Measurements from ENCODE around the gene IRF2. TPM values are rescaled to one million over a fixed set of nuclear protein-coding genes. Genes with fewer than 3 reads are reported as not detected.

Gene IRF2
- polyA plus RNA-seq, 1 donor from 2014 or later: 1.4 TPM

DNA sequence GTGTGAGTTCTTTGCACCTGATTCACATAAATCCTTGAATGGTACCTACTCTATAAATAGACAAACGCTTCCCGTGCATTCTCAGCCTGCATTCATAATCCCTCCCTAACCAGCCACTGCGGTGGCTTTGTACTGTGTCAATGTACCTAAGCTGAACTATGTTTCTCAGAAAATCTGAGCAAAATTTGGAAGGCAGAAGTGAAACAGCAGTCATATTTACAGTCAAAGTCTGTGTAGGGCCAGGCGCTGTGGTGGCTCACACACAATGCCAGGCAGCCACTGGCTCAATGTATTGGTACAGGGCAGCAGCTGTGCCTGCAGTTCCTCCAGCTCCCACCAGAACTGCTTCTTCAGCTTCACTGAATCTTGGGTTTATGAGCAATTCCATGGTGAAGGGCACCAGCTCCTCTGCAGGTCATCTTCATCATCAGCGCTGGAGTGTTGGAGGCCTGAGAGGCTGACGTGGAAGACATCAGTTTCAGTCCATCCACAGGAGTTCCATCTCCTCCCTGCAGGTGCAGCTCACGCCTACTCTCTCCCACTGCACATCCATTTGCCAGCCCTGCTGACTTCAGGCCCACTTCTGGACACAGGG, 32.3 kb upstream of the IRF2 start:
- Histone ChIP-seq H3K9me2 (ENCODE audit: insufficient read depth, low read length) (no peaks in the 10 kb centered on the region), H3K4me2 (ENCODE audit: low read length) (no peak overlapping the region), H3K79me2 (replicated peaks; ENCODE audit: insufficient read depth, low read length) (no peaks in the 10 kb centered on the region), H3K9ac (ENCODE audit: low read length) (no peak overlapping the region), H2AFZ (ENCODE audit: low read depth, low read length) (no peak overlapping the region), H3K4me3 (ENCODE audit: low read length) (no peak overlapping the region), H3K36me3 (ENCODE audit: insufficient read depth, low read length) (no peaks in the 10 kb centered on the region), H3F3A (ENCODE audit: insufficient read depth, low read length, poor library complexity, severe bottlenecking) (no peaks in the 10 kb centered on the region), H3K27ac (ENCODE audit: low read length) (no peak overlapping the region), H3K27me3 (ENCODE audit: insufficient read depth, low read depth, low read length) (no peaks in the 10 kb centered on the region), H4K20me1 (ENCODE audit: insufficient read depth) (no peaks in the 10 kb centered on the region), H3K9me3 (ENCODE audit: low read length) (no peaks in the 10 kb centered on the region)
- TF ChIP-seq SMC3 (conservative IDR thresholded peaks at IDR 0.05; ENCODE audit: poor library complexity) (no peak), RAD21 (conservative IDR thresholded peaks at IDR 0.05) (no peak), CTCF (IDR thresholded peaks at IDR 0.05; ENCODE audit: poor library complexity, severe bottlenecking) (no peak), EZH2 (IDR thresholded peaks at IDR 0.05; ENCODE audit: borderline replicate concordance, insufficient read depth, low read length, poor library complexity, severe bottlenecking) (no peak), MXI1 (conservative IDR thresholded peaks at IDR 0.05; ENCODE audit: poor library complexity, severe bottlenecking) (no peak), EP300 (conservative IDR thresholded peaks at IDR 0.05; ENCODE audit: poor library complexity, severe bottlenecking) (no peak), TAF1 (IDR thresholded peaks at IDR 0.05; ENCODE audit: low read depth) (no peak), POLR2AphosphoS5 (IDR thresholded peaks at IDR 0.05) (no peak)
- TF ChIP-seq, protein P1, sequence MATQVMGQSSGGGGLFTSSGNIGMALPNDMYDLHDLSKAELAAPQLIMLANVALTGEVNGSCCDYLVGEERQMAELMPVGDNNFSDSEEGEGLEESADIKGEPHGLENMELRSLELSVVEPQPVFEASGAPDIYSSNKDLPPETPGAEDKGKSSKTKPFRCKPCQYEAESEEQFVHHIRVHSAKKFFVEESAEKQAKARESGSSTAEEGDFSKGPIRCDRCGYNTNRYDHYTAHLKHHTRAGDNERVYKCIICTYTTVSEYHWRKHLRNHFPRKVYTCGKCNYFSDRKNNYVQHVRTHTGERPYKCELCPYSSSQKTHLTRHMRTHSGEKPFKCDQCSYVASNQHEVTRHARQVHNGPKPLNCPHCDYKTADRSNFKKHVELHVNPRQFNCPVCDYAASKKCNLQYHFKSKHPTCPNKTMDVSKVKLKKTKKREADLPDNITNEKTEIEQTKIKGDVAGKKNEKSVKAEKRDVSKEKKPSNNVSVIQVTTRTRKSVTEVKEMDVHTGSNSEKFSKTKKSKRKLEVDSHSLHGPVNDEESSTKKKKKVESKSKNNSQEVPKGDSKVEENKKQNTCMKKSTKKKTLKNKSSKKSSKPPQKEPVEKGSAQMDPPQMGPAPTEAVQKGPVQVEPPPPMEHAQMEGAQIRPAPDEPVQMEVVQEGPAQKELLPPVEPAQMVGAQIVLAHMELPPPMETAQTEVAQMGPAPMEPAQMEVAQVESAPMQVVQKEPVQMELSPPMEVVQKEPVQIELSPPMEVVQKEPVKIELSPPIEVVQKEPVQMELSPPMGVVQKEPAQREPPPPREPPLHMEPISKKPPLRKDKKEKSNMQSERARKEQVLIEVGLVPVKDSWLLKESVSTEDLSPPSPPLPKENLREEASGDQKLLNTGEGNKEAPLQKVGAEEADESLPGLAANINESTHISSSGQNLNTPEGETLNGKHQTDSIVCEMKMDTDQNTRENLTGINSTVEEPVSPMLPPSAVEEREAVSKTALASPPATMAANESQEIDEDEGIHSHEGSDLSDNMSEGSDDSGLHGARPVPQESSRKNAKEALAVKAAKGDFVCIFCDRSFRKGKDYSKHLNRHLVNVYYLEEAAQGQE (IDR thresholded peaks at IDR 0.05; ENCODE audit: borderline replicate concordance): no peak

GRCh38 chr4:184504385-184504784, 30.0 kb upstream of the IRF2 start:
- H3K9me2 ChIP-seq (ENCODE audit: insufficient read depth, low read length): no peaks in the 10 kb centered on the region
- no peaks in the 10 kb centered on the region for H3F3A ChIP-seq (ENCODE audit: insufficient read depth, low read length, poor library complexity, severe bottlenecking)
- no peak overlapping the region for H3K27ac ChIP-seq (ENCODE audit: low read length)
- no peak overlapping the region for H3K9ac ChIP-seq (ENCODE audit: low read length)
- H3K4me2 ChIP-seq (ENCODE audit: low read length): no peak overlapping the region
- H3K4me3 ChIP-seq (ENCODE audit: low read length): no peak overlapping the region
- no peaks in the 10 kb centered on the region for H3K79me2 ChIP-seq (replicated peaks; ENCODE audit: insufficient read depth, low read length)
- TF ChIP-seq MXI1 (conservative IDR thresholded peaks at IDR 0.05; ENCODE audit: poor library complexity, severe bottlenecking) (no peak), EZH2 (IDR thresholded peaks at IDR 0.05; ENCODE audit: borderline replicate concordance, insufficient read depth, low read length, poor library complexity, severe bottlenecking) (no peak), CTCF (IDR thresholded peaks at IDR 0.05; ENCODE audit: poor library complexity, severe bottlenecking) (no peak), EP300 (conservative IDR thresholded peaks at IDR 0.05; ENCODE audit: poor library complexity, severe bottlenecking) (no peak), RAD21 (conservative IDR thresholded peaks at IDR 0.05) (no peak), SMC3 (conservative IDR thresholded peaks at IDR 0.05; ENCODE audit: poor library complexity) (no peak), TAF1 (IDR thresholded peaks at IDR 0.05; ENCODE audit: low read depth) (no peak), POLR2AphosphoS5 (IDR thresholded peaks at IDR 0.05) (no peak)
- TF ChIP-seq, protein P1 (IDR thresholded peaks at IDR 0.05; ENCODE audit: borderline replicate concordance): no peak
- H4K20me1 ChIP-seq (ENCODE audit: insufficient read depth): no peaks in the 10 kb centered on the region
- no peaks in the 10 kb centered on the region for H3K9me3 ChIP-seq (ENCODE audit: low read length)
- H3K27me3 ChIP-seq (ENCODE audit: insufficient read depth, low read depth, low read length): no peaks in the 10 kb centered on the region
- H2AFZ ChIP-seq (ENCODE audit: low read depth, low read length): no peak overlapping the region
- no peaks in the 10 kb centered on the region for H3K36me3 ChIP-seq (ENCODE audit: insufficient read depth, low read length)
